GM18505 (cell line): ENCODE data around the gene CHD5.

ENCODE experiments used
- ATAC-seq: cut with Tn5 transposase; IDR thresholded peaks from one replicate; pipeline ENCODE4 v1.9.1; 2021; ENCODE audit not compliant: unreplicated experiment
- POLR2A ChIP-seq: IDR thresholded peaks from 4 replicates; pipeline ENCODE4 v1.6.1; 2011; ENCODE audit warnings: borderline replicate concordance; ENCODE audit not compliant: insufficient read depth, insufficient read length; ENCODE audit errors: extremely low read depth

CHD5 gene

GRCh38 chr1:6163973-6164617, 16.0 kb downstream of the CHD5 start:
- no peak for TF ChIP-seq POLR2A
- no peak for ATAC-seq

- no peak for ATAC-seq
- no peak for TF ChIP-seq POLR2A
These were observed 16.7 kb downstream of the CHD5 start for GRCh38 chr1:6163191-6163972.

GRCh38 chr1:6162773-6163172, 17.3 kb downstream of the CHD5 start:
- ATAC-seq: no peak
- TF ChIP-seq POLR2A: no peak

GRCh38 chr1:6162341-6162740, 17.8 kb downstream of the CHD5 start:
- no peak for TF ChIP-seq POLR2A
- no peak for ATAC-seq

- no peak for ATAC-seq
- TF ChIP-seq POLR2A: no peak
These were observed 21.9 kb downstream of the CHD5 start for GRCh38 chr1:6158181-6158580.

GRCh38 chr1:6157528-6158174, 22.5 kb downstream of the CHD5 start:
- ATAC-seq: no peak
- TF ChIP-seq POLR2A: no peak

GRCh38 chr1:6157132-6157527, 23.0 kb downstream of the CHD5 start:
- TF ChIP-seq POLR2A: no peak
- ATAC-seq: no peak

GRCh38 chr1:6154525-6155319, 25.4 kb downstream of the CHD5 start:
- no peak for ATAC-seq
- no peak for TF ChIP-seq POLR2A

GRCh38 chr1:6152882-6153281, 27.2 kb downstream of the CHD5 start:
- TF ChIP-seq POLR2A: no peak
- ATAC-seq: no peak

- TF ChIP-seq POLR2A: no peak
- no peak for ATAC-seq
These were observed 27.9 kb downstream of the CHD5 start for GRCh38 chr1:6152181-6152580.

- TF ChIP-seq POLR2A: no peak
- ATAC-seq: no peak
These were observed 28.8 kb downstream of the CHD5 start for GRCh38 chr1:6151291-6151822.

- no peak for TF ChIP-seq POLR2A
- ATAC-seq: no peak
These were observed 29.8 kb downstream of the CHD5 start for GRCh38 chr1:6150006-6150938.
